Neural progenitor cell (in vitro differentiated cells): Measurements from ENCODE around the gene RYR3. TPM values are rescaled to one million over a fixed set of nuclear protein-coding genes. Genes with fewer than 3 reads are reported as not detected.

Experiments used
- DNase-seq: peaks from one replicate; pipeline ENCODE4 v3.0.0-alpha.2; 2016; ENCODE audit warnings: low spot score
- H2AFZ ChIP-seq: fragments of 200-600 bp; sonication (generic); replicated peaks from 2 replicates; pipeline ENCODE4 v1.6.1; 2016; ENCODE audit warnings: antibody characterized with exemption
- H3F3A ChIP-seq: fragments of 200-600 bp; sonication (generic); 2 replicates; pipeline ENCODE4 v1.6.1; 2016; ENCODE audit warnings: antibody characterized with exemption, low read depth
- H3K27ac ChIP-seq: fragments of 200-600 bp; sonication (generic); 2 replicates; pipeline ENCODE4 v1.5.1; 2016; ENCODE audit warnings: mild to moderate bottlenecking
- H3K27me3 ChIP-seq: fragments of 200-600 bp; sonication (generic); 2 replicates; pipeline ENCODE4 v1.6.1; 2016; ENCODE audit warnings: mild to moderate bottlenecking, moderate library complexity
- H3K36me3 ChIP-seq: fragments of 200-600 bp; sonication (generic); 2 replicates; pipeline ENCODE4 v1.5.1; 2016
- H3K4me1 ChIP-seq: fragments of 200-600 bp; sonication (generic); 2 replicates; pipeline ENCODE4 v1.6.1; 2016; ENCODE audit warnings: mixed run types
- H3K4me2 ChIP-seq: fragments of 200-600 bp; sonication (generic); 2 replicates; pipeline ENCODE4 v1.6.1; 2016
- H3K4me3 ChIP-seq: fragments of 200-600 bp; sonication (generic); 2 replicates; pipeline ENCODE4 v1.5.1; 2016
- H3K79me2 ChIP-seq: fragments of 200-600 bp; sonication (generic); 2 replicates; pipeline ENCODE4 v1.6.1; 2016; ENCODE audit warnings: low read depth
- H3K9ac ChIP-seq: fragments of 200-600 bp; sonication (generic); 2 replicates; pipeline ENCODE4 v1.6.1; 2016
- H3K9me3 ChIP-seq: fragments of 200-600 bp; sonication (generic); 2 replicates; pipeline ENCODE4 v1.5.1; 2016; ENCODE audit warnings: low read depth
- H4K20me1 ChIP-seq: fragments of 200-600 bp; sonication (generic); 2 replicates; pipeline ENCODE4 v1.6.1; 2016; ENCODE audit warnings: low read depth
- H3K27ac Mint-ChIP-seq: 3 replicates; pipeline ENCODE4 v1.8.0; 2021; ENCODE audit warnings: mixed read lengths
- H3K27me3 Mint-ChIP-seq: 2 replicates; pipeline ENCODE4 v1.8.0; 2022; ENCODE audit warnings: low read depth, mild to moderate bottlenecking, inconsistent platforms, moderate library complexity, mixed read lengths; ENCODE audit not compliant: insufficient read depth
- H3K36me3 Mint-ChIP-seq: 3 replicates; pipeline ENCODE4 v1.8.0; 2021; ENCODE audit warnings: mixed read lengths
- H3K4me1 Mint-ChIP-seq: 3 replicates; pipeline ENCODE4 v1.8.0; 2021; ENCODE audit warnings: mixed read lengths
- H3K4me3 Mint-ChIP-seq: 3 replicates; pipeline ENCODE4 v1.8.0; 2021; ENCODE audit warnings: mild to moderate bottlenecking, moderate library complexity, mixed read lengths
- H3K9me3 Mint-ChIP-seq: 3 replicates; pipeline ENCODE4 v1.8.0; 2020; ENCODE audit warnings: mixed read lengths
- EZH2 ChIP-seq: fragments of 200-600 bp; sonication (generic); IDR thresholded peaks from 2 replicates; pipeline ENCODE4 v1.6.1; 2017; ENCODE audit warnings: antibody characterized with exemption, mild to moderate bottlenecking, moderate library complexity
- EZH2phosphoT487 ChIP-seq: fragments of 200-600 bp; sonication (generic); IDR thresholded peaks from 2 replicates; pipeline ENCODE4 v1.6.1; 2017; ENCODE audit warnings: antibody characterized with exemption
- total RNA-seq: library from RNA; depleted of rRNA; stranded (reverse); fragments of >200 nt; gene quantifications from 2 replicates; pipeline ENCODE4 v1.2.3, GENCODE V29; 2015; ENCODE audit warnings: low replicate concordance
- TF ChIP-seq, protein P1 (sequence below): fragments of 200-600 bp; sonication (generic); IDR thresholded peaks from 2 replicates; pipeline ENCODE4 v1.5.1; 2017; ENCODE audit warnings: antibody characterized with exemption, mild to moderate bottlenecking

The RYR3 gene
- total RNA-seq, 1 donor from 2014 or later = 2.1 TPM

DNA sequence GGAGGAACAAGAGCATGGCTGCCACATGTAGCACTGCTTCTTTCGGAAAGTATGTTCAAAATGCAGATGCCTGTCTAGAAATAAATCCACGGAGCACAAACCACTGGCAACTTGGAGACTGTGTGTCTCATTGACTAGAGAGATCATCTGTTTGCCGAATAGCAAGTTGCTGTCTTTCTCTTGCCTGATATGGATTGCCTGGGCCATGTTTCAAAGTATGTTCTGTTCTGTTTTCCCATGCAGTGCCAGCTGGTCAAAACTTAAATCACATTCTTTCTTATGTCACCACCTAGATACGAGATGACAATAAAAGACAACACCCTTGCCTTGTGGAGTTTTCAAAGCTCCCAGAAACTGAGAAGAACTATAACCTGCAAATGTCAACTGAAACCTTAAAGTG is 318.9 kb downstream of the RYR3 start:
- DNase-seq = no peak
- Histone ChIP-seq H3K9me3 (no peaks in the 10 kb centered on the region), H3K4me3 (no peak overlapping the region), H3F3A (no peaks in the 10 kb centered on the region), H3K4me1 (no peaks in the 10 kb centered on the region), H4K20me1 (no peaks in the 10 kb centered on the region), H3K36me3 (no peaks in the 10 kb centered on the region), H3K27me3 (no peaks in the 10 kb centered on the region), H3K4me2 (no peak overlapping the region), H3K9ac (no peak overlapping the region), H2AFZ (no peak overlapping the region), H3K27ac (no peak overlapping the region), H3K79me2 (no peaks in the 10 kb centered on the region)
- Mint-ChIP-seq H3K27ac (no peak overlapping the region), H3K4me3 (no peak overlapping the region), H3K9me3 (peaks cover 2% of the 10 kb centered on the region), H3K36me3 (peaks cover 2% of the 10 kb centered on the region), H3K4me1 (no peaks in the 10 kb centered on the region), H3K27me3 (peaks cover 2% of the 10 kb centered on the region)
- TF ChIP-seq EZH2 (no peak), EZH2phosphoT487 (no peak)
- TF ChIP-seq, protein P1, sequence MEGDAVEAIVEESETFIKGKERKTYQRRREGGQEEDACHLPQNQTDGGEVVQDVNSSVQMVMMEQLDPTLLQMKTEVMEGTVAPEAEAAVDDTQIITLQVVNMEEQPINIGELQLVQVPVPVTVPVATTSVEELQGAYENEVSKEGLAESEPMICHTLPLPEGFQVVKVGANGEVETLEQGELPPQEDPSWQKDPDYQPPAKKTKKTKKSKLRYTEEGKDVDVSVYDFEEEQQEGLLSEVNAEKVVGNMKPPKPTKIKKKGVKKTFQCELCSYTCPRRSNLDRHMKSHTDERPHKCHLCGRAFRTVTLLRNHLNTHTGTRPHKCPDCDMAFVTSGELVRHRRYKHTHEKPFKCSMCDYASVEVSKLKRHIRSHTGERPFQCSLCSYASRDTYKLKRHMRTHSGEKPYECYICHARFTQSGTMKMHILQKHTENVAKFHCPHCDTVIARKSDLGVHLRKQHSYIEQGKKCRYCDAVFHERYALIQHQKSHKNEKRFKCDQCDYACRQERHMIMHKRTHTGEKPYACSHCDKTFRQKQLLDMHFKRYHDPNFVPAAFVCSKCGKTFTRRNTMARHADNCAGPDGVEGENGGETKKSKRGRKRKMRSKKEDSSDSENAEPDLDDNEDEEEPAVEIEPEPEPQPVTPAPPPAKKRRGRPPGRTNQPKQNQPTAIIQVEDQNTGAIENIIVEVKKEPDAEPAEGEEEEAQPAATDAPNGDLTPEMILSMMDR = no peak

- Histone ChIP-seq H4K20me1 (no peaks in the 10 kb centered on the region), H3K9ac (no peak overlapping the region), H3K4me2 (no peak overlapping the region), H3K4me3 (no peak overlapping the region), H2AFZ (no peak overlapping the region), H3K27me3 (no peaks in the 10 kb centered on the region), H3K79me2 (no peaks in the 10 kb centered on the region), H3K27ac (no peak overlapping the region), H3K36me3 (no peaks in the 10 kb centered on the region), H3K9me3 (no peaks in the 10 kb centered on the region), H3K4me1 (no peaks in the 10 kb centered on the region), H3F3A (no peaks in the 10 kb centered on the region)
- TF ChIP-seq EZH2 (no peak), EZH2phosphoT487 (no peak)
- TF ChIP-seq, protein P1 = no peak
- Mint-ChIP-seq H3K27ac (no peak overlapping the region), H3K9me3 (no peaks in the 10 kb centered on the region), H3K4me1 (no peaks in the 10 kb centered on the region), H3K27me3 (peaks cover 2% of the 10 kb centered on the region), H3K4me3 (no peak overlapping the region), H3K36me3 (no peaks in the 10 kb centered on the region)
- no peak for DNase-seq
Measured at GRCh38 chr15:33636234-33636633, 325.5 kb downstream of the RYR3 start.

GRCh38 chr15:33636958-33637357 is 326.2 kb downstream of the RYR3 start:
- Histone ChIP-seq H4K20me1 (no peaks in the 10 kb centered on the region), H3K79me2 (no peaks in the 10 kb centered on the region), H3K9ac (no peak overlapping the region), H3K27ac (no peak overlapping the region), H3K9me3 (no peaks in the 10 kb centered on the region), H2AFZ (no peak overlapping the region), H3F3A (no peaks in the 10 kb centered on the region), H3K27me3 (no peaks in the 10 kb centered on the region), H3K4me1 (no peaks in the 10 kb centered on the region), H3K36me3 (no peaks in the 10 kb centered on the region), H3K4me3 (no peak overlapping the region), H3K4me2 (no peak overlapping the region)
- H3K4me1 Mint-ChIP-seq = peaks cover 3% of the 10 kb centered on the region
- peaks cover 2% of the 10 kb centered on the region for H3K27me3 Mint-ChIP-seq
- H3K27ac Mint-ChIP-seq = no peak overlapping the region
- no peaks in the 10 kb centered on the region for H3K9me3 Mint-ChIP-seq
- H3K4me3 Mint-ChIP-seq = no peak overlapping the region
- DNase-seq = no peak
- TF ChIP-seq EZH2phosphoT487 (no peak), EZH2 (no peak)
- TF ChIP-seq, protein P1 = no peak
- no peaks in the 10 kb centered on the region for H3K36me3 Mint-ChIP-seq

DNA sequence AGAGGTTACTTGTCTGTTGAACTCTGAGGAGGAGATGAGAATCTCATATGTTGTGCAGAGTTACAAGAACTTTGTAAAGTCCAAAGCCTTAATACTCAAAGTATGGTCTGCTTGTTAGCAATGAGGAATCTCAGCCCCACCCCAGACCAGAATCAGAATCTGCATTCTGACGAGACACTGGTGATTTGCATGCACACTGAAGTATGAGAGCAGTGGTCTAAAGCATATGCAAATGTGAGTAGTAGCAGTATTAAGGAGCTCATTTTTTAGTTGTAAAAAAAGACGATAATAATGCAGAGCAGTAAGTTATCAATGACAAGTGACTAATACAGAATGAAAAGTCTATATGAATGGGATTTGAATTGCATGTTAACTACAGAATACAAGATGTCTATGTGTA is 327.7 kb downstream of the RYR3 start:
- no peaks in the 10 kb centered on the region for H3K36me3 Mint-ChIP-seq

More for the DNA sequence above, 327.7 kb downstream of the RYR3 start:
- Histone ChIP-seq H3F3A (no peaks in the 10 kb centered on the region), H3K27me3 (no peaks in the 10 kb centered on the region), H3K9me3 (no peaks in the 10 kb centered on the region), H2AFZ (no peak overlapping the region), H3K4me2 (no peak overlapping the region), H3K4me3 (no peak overlapping the region), H3K79me2 (no peaks in the 10 kb centered on the region), H3K4me1 (no peaks in the 10 kb centered on the region), H3K36me3 (no peaks in the 10 kb centered on the region), H3K9ac (no peak overlapping the region), H3K27ac (no peak overlapping the region), H4K20me1 (no peaks in the 10 kb centered on the region)
- peaks cover 2% of the 10 kb centered on the region for H3K27me3 Mint-ChIP-seq
- no peak for DNase-seq
- H3K4me3 Mint-ChIP-seq = no peak overlapping the region
- no peaks in the 10 kb centered on the region for H3K9me3 Mint-ChIP-seq
- no peak for TF ChIP-seq EZH2
- TF ChIP-seq EZH2phosphoT487 = no peak
- TF ChIP-seq, protein P1 = no peak
- no peak overlapping the region for H3K27ac Mint-ChIP-seq
- peaks cover 3% of the 10 kb centered on the region for H3K4me1 Mint-ChIP-seq
